Progenitor cell of endocrine pancreas (in vitro differentiated cells): Measurements from ENCODE around the gene UST. TPM values are rescaled to one million over a fixed set of nuclear protein-coding genes. Genes with fewer than 3 reads are reported as not detected.

Experiments used
- DNase-seq: peaks from one replicate; pipeline ENCODE4 v3.0.0; 2021; ENCODE audit warnings: low spot score; ENCODE audit not compliant: unreplicated experiment
- H3K27ac Mint-ChIP-seq: 2 replicates; pipeline ENCODE4 v1.8.0; 2021; ENCODE audit warnings: mild to moderate bottlenecking, moderate library complexity, mixed read lengths
- H3K27me3 Mint-ChIP-seq: 2 replicates; pipeline ENCODE4 v1.8.0; 2021; ENCODE audit warnings: mixed read lengths
- H3K36me3 Mint-ChIP-seq: 2 replicates; pipeline ENCODE4 v1.8.0; 2022; ENCODE audit warnings: mixed read lengths; ENCODE audit not compliant: insufficient read depth
- H3K4me1 Mint-ChIP-seq: 2 replicates; pipeline ENCODE4 v1.8.0; 2021; ENCODE audit warnings: low read depth, mixed read lengths
- H3K4me3 Mint-ChIP-seq: 2 replicates; pipeline ENCODE4 v1.8.0; 2021; ENCODE audit warnings: low read depth, mild to moderate bottlenecking, moderate library complexity, mixed read lengths
- H3K9me3 Mint-ChIP-seq: 2 replicates; pipeline ENCODE4 v1.8.0; 2021; ENCODE audit warnings: low read depth, mixed read lengths
- CTCF ChIP-seq: fragments of 200-600 bp; sonication (generic); IDR thresholded peaks from one replicate; pipeline ENCODE4 v1.5.0; 2021; ENCODE audit warnings: antibody characterized with exemption, mild to moderate bottlenecking; ENCODE audit not compliant: unreplicated experiment
- total RNA-seq: library from RNA; stranded (reverse); gene quantifications from 2 replicates; pipeline ENCODE4 v1.2.1, GENCODE V29; 2021

Gene UST
- total RNA-seq, 1 donor from 2014 or later: 2.9 TPM

- no peak for TF ChIP-seq CTCF
- Mint-ChIP-seq H3K9me3 (no peaks in the 10 kb centered on the region), H3K27me3 (peaks cover 3% of the 10 kb centered on the region), H3K36me3 (no peaks in the 10 kb centered on the region), H3K27ac (no peak overlapping the region), H3K4me1 (no peaks in the 10 kb centered on the region), H3K4me3 (no peak overlapping the region)
- DNase-seq: no peak
Observed at GRCh38 chr6:148984531-148985056, 237.8 kb downstream of the UST start.

GRCh38 chr6:148985499-148985898, 238.7 kb downstream of the UST start:
- Mint-ChIP-seq H3K4me3 (no peak overlapping the region), H3K4me1 (no peaks in the 10 kb centered on the region), H3K27me3 (peaks cover 3% of the 10 kb centered on the region), H3K9me3 (no peaks in the 10 kb centered on the region), H3K27ac (no peak overlapping the region), H3K36me3 (no peaks in the 10 kb centered on the region)
- TF ChIP-seq CTCF: no peak
- DNase-seq: no peak

GRCh38 chr6:148986608-148987007, 239.8 kb downstream of the UST start:
- Mint-ChIP-seq H3K4me3 (no peak overlapping the region), H3K4me1 (no peaks in the 10 kb centered on the region), H3K9me3 (no peaks in the 10 kb centered on the region), H3K27ac (no peak overlapping the region), H3K27me3 (peaks cover 3% of the 10 kb centered on the region), H3K36me3 (no peaks in the 10 kb centered on the region)
- DNase-seq: no peak
- TF ChIP-seq CTCF: no peak

- H3K9me3 Mint-ChIP-seq: no peaks in the 10 kb centered on the region
- H3K36me3 Mint-ChIP-seq: peaks cover 1% of the 10 kb centered on the region
- H3K4me1 Mint-ChIP-seq: no peaks in the 10 kb centered on the region
- H3K27me3 Mint-ChIP-seq: peaks cover 3% of the 10 kb centered on the region
- DNase-seq: no peak
- no peak overlapping the region for H3K4me3 Mint-ChIP-seq
- no peak for TF ChIP-seq CTCF
- no peak overlapping the region for H3K27ac Mint-ChIP-seq
Observed at GRCh38 chr6:148987982-148988381, 241.2 kb downstream of the UST start.

GRCh38 chr6:148989585-148989984, 242.8 kb downstream of the UST start:
- peaks cover 1% of the 10 kb centered on the region for H3K36me3 Mint-ChIP-seq
- no peak overlapping the region for H3K27ac Mint-ChIP-seq
- no peak for DNase-seq
- H3K27me3 Mint-ChIP-seq: peaks cover 3% of the 10 kb centered on the region
- TF ChIP-seq CTCF: no peak
- no peaks in the 10 kb centered on the region for H3K4me1 Mint-ChIP-seq
- H3K9me3 Mint-ChIP-seq: no peaks in the 10 kb centered on the region
- no peak overlapping the region for H3K4me3 Mint-ChIP-seq
